HCT116 (cell line): ENCODE measurements around the gene TRPC6.

ENCODE experiments used
- JUND ChIP-seq: IDR thresholded peaks from 2 replicates; pipeline ENCODE4 v1.6.1; 2012
- MAX ChIP-seq: IDR thresholded peaks from 2 replicates; pipeline ENCODE4 v1.6.1; 2012
- POLR2A ChIP-seq: IDR thresholded peaks from 2 replicates; pipeline ENCODE4 v1.7.0; 2011; ENCODE audit warnings: borderline replicate concordance; ENCODE audit not compliant: insufficient read depth, insufficient read length; ENCODE audit errors: extremely low read depth
- RAD21 ChIP-seq: IDR thresholded peaks from 2 replicates; pipeline ENCODE4 v1.6.1; 2012; ENCODE audit warnings: low read depth, mild to moderate bottlenecking
- YY1 ChIP-seq: IDR thresholded peaks from 2 replicates; pipeline ENCODE4 v1.6.1; 2011; ENCODE audit warnings: low read length, low read depth, moderate library complexity, mild to moderate bottlenecking; ENCODE audit not compliant: insufficient replicate concordance; ENCODE audit errors: extremely low read depth
- TF ChIP-seq, protein P1 (sequence below), 3 experiments: fragments of 200-600 bp in 1 of 3; sonication (generic) in 1 of 3; IDR thresholded peaks in 2 of 3; conservative IDR thresholded peaks in 1 of 3; 2 replicates each; pipeline ENCODE4 v1.5.1; 2012 to 2017; ENCODE audit warnings: low read depth in 2 of 3, low read length in 2 of 3, antibody characterized with exemption in 1 of 3, borderline replicate concordance in 1 of 3, control low read depth in 1 of 3, mild to moderate bottlenecking in 1 of 3, mixed read lengths in 1 of 3, mixed run types in 1 of 3, moderate library complexity in 1 of 3; ENCODE audit not compliant: insufficient read depth in 1 of 3
- TF ChIP-seq, protein P2 (sequence below): IDR thresholded peaks from 2 replicates; pipeline ENCODE4 v1.6.1; 2011; ENCODE audit warnings: mild to moderate bottlenecking, low read length, moderate library complexity; ENCODE audit not compliant: insufficient replicate concordance; ENCODE audit errors: extremely low read depth

DNA sequence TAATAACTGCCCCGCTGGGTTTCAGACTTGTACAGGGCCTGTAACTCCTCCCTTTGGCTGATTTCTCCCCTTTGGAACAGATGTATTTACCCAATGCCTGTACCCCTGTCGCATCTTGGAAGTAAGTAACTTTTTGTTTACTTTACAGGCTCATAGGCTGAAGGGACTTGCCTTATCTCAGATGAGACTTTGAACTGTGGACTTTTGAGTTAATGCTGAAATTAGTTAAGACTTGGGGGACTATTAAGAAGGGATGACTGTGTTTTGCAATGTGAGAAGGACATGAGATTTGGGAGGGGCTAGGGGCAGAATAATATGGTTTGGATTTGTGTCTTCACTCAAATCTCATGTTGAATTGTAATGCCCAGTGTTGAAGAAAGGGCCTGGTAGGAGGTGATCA is 62.0 kb downstream of the TRPC6 start:
- TF ChIP-seq, protein P1, sequence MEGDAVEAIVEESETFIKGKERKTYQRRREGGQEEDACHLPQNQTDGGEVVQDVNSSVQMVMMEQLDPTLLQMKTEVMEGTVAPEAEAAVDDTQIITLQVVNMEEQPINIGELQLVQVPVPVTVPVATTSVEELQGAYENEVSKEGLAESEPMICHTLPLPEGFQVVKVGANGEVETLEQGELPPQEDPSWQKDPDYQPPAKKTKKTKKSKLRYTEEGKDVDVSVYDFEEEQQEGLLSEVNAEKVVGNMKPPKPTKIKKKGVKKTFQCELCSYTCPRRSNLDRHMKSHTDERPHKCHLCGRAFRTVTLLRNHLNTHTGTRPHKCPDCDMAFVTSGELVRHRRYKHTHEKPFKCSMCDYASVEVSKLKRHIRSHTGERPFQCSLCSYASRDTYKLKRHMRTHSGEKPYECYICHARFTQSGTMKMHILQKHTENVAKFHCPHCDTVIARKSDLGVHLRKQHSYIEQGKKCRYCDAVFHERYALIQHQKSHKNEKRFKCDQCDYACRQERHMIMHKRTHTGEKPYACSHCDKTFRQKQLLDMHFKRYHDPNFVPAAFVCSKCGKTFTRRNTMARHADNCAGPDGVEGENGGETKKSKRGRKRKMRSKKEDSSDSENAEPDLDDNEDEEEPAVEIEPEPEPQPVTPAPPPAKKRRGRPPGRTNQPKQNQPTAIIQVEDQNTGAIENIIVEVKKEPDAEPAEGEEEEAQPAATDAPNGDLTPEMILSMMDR (IDR thresholded peaks at IDR 0.05 in 2 of 3, conservative IDR thresholded peaks at IDR 0.05 in 1 of 3; ENCODE audit: borderline replicate concordance in 1 of 3, insufficient read depth in 1 of 3, low read depth in 2 of 3, low read length in 2 of 3), result no peak
- TF ChIP-seq JUND, result no peak
- TF ChIP-seq MAX, result no peak
- no peak for TF ChIP-seq POLR2A
- TF ChIP-seq RAD21, result no peak
- TF ChIP-seq, protein P2, sequence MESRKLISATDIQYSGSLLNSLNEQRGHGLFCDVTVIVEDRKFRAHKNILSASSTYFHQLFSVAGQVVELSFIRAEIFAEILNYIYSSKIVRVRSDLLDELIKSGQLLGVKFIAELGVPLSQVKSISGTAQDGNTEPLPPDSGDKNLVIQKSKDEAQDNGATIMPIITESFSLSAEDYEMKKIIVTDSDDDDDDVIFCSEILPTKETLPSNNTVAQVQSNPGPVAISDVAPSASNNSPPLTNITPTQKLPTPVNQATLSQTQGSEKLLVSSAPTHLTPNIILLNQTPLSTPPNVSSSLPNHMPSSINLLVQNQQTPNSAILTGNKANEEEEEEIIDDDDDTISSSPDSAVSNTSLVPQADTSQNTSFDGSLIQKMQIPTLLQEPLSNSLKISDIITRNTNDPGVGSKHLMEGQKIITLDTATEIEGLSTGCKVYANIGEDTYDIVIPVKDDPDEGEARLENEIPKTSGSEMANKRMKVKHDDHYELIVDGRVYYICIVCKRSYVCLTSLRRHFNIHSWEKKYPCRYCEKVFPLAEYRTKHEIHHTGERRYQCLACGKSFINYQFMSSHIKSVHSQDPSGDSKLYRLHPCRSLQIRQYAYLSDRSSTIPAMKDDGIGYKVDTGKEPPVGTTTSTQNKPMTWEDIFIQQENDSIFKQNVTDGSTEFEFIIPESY, result no peak
- no peak for TF ChIP-seq YY1
